ENCODE results near the gene PPP2R2B.
"Not testable (repeated sequence)": the region's sequence is repeated elsewhere in the genome, so short reads cannot be mapped to it uniquely, and the experiment has no call there.

The PPP2R2B gene

DNA sequence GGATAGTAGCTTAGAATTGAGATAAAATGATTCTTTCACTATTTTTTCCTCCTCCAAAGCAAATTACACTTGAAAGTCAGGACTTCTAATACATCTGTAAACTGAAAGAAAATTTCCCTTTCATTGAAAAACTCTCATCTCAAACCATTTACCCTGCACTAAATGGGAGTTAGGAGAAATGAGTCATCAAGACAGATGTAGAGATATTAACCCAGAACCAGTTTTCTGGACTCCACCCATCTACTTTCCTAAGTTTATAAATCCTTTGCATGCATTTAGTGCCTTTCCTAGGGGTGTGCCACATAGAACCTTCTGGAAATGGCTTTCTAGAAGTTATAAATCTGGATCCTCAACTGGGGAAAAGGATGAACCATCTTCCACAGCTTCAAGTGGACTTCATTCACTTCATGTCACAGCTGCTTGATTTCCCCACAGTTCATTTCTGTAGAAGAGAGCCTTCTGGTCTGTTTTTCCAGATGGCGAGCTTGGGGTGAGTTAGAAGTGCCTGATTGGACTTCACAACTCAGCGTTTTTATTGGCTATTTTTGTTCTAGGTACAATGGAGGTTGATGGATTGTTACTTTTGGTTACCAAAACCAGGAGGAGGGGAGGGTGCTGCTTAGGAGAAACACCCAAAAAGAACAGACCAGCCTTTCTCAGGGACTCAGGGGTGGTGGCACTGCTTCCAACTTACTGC, 290.1 kb downstream of the PPP2R2B start:
- H3K27me3 Mint-ChIP-seq = peaks cover 6% of the 10 kb centered on the region
- CTCF ChIA-PET = no interaction called here
- H3K4me3 Mint-ChIP-seq = no peak overlapping the region

DNA sequence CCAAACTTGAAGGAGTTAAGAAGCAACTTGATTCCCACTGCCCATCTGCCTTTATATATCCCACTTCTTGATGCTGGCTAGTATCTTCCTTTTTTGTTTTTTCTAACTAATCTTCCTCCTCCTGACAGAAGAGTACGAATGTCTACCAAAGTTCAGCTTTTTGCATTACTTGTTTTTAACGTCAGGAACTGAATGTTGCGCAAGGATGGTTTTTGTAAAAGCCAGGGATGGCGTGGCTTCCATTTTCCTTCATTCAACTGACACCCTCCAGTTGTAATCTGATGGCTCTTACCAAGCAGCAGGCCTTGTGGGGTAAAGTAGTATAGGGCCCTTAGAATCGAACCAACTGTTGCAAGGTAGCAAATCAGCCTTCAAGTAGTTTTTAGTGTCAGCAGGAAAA, 291.8 kb downstream of the PPP2R2B start:
- Mint-ChIP-seq H3K4me3 (no peak overlapping the region), H3K9me3 (no peaks in the 10 kb centered on the region), H3K27ac (no peak overlapping the region), H3K27me3 (peaks cover 7% of the 10 kb centered on the region), H3K36me3 (no peaks in the 10 kb centered on the region), H3K4me1 (no peaks in the 10 kb centered on the region)
- no peak for DNase-seq
- CTCF ChIA-PET = no interaction called here

More for the DNA sequence above, 290.1 kb downstream of the PPP2R2B start:
- H3K9me3 Mint-ChIP-seq = no peaks in the 10 kb centered on the region
- no peak overlapping the region for H3K27ac Mint-ChIP-seq
- no peak for DNase-seq
- no peaks in the 10 kb centered on the region for H3K4me1 Mint-ChIP-seq
- no peaks in the 10 kb centered on the region for H3K36me3 Mint-ChIP-seq

DNA sequence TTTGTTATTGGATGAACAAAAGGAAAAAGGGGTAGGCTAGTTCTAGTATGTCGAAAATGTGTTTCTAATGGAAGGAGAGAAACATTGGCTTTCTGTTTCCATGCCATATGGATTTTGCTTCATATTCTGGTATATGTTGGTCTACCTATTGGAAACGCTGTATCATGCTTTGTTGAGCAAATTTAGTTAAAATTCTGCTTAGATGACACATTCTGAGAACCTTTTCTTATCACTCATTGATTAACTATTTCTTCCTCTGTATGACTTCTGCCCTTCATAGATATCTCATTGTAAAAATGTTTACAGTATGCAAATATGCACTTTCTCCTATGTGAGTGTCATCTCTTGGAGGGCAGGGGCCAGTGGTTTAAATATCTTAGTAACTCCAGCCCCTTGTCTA, 293.8 kb downstream of the PPP2R2B start:
- no peak for DNase-seq
- no peak overlapping the region for H3K27ac Mint-ChIP-seq
- H3K9me3 Mint-ChIP-seq = no peaks in the 10 kb centered on the region
- CTCF ChIA-PET = no interaction called here
- H3K4me1 Mint-ChIP-seq = no peaks in the 10 kb centered on the region
- no peak overlapping the region for H3K4me3 Mint-ChIP-seq
- H3K36me3 Mint-ChIP-seq = no peaks in the 10 kb centered on the region
- H3K27me3 Mint-ChIP-seq = peaks cover 7% of the 10 kb centered on the region

DNA sequence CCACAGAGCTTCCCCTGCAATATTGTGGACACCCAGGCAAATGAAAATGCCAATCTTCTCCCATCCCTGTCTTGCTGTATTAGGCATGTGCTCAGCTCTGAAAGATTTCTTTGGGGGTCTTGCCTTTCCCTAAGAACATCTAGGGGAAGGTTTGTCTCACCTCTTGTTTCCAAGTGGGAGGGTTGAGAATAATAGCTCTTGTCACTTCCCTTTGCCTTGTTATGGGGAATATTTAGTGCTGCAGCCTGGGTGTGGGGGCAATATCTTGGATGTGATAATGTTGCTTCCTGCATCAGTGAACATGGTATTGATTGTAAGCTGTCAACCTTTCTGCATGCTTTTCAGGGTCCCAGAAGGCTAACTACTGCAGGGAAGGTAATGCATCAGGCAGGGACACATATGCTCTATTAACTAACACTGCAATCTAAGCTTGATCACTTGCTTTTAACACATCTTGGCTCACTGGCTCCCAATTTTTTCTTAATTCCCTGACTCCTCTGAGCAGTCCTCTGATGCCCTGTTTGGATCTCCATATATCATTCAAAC, 296.4 kb downstream of the PPP2R2B start:
- Mint-ChIP-seq H3K27ac (no peak overlapping the region), H3K4me3 (no peak overlapping the region), H3K4me1 (no peaks in the 10 kb centered on the region), H3K9me3 (no peaks in the 10 kb centered on the region), H3K36me3 (no peaks in the 10 kb centered on the region), H3K27me3 (peaks cover 7% of the 10 kb centered on the region)
- CTCF ChIA-PET = no interaction called here
- no peak for DNase-seq

DNA sequence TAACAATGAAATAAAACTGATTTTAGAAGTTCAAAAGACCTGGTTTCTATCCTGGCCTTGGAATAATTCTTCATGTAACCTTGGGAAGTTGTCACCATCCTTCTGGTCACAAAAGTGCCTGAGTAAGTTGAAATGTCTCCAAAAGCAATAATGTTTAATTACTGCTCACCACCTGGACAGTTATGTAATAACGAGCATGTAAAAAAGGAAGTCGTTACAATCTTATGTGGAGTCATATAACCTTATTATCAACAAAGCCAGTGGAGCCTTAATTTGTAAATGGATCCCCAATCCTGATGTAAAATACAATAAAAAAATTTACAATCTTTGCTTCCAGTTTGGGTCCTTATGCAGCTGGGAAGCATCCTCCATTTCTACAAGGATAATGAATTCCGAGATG, 298.3 kb downstream of the PPP2R2B start:
- no peaks in the 10 kb centered on the region for H3K4me1 Mint-ChIP-seq
- no peak for DNase-seq

DNA sequence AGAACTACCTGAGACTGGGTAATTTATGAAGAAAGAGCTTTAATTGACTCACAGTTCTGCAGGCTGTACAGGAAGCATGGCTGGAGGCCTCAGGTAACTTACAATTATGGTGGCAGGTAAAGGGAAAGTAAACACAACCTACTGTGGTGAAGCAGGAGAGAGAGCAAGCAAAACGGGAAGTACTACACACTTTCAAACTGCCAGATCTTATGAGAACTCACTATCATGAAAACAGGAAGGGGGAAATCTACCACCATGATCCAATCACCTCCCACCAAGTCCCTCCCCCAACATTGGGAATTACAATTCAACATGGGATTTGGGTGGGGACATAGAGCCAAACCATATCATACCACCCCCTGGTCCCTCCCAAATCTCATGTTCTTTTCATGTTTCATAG, 303.8 kb downstream of the PPP2R2B start:
- Mint-ChIP-seq H3K9me3 (peaks cover 6% of the 10 kb centered on the region), H3K27me3 (no peaks in the 10 kb centered on the region), H3K4me1 (no peaks in the 10 kb centered on the region), H3K27ac (no peak overlapping the region), H3K36me3 (no peaks in the 10 kb centered on the region), H3K4me3 (no peak overlapping the region)
- no peak for DNase-seq
- CTCF ChIA-PET = no interaction called here

More for the DNA sequence above, 298.3 kb downstream of the PPP2R2B start:
- Mint-ChIP-seq H3K36me3 (no peaks in the 10 kb centered on the region), H3K9me3 (no peaks in the 10 kb centered on the region), H3K27me3 (peaks cover 7% of the 10 kb centered on the region), H3K4me3 (no peak overlapping the region), H3K27ac (no peak overlapping the region)
- CTCF ChIA-PET = no interaction called here

DNA sequence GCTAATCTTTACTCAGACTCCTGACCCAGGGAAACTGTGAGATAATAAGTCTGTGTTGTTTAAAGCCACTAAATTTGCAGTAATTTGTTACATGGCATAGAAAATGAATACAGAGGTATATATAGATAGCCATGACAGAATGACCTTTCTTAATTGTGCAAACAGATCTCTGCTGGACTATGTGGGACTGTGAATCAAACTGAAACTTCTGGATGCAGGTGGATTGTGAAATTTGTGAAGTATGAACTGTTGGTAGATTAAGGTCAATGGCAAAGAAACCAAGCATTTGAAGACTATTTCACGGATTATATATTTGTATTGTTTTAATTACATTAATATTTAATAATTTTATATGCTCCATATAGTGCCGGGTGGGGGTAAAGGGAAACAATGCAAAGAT, 310.4 kb downstream of the PPP2R2B start:
- CTCF ChIA-PET = interaction anchor here (1.0 to 3.1 kb wide), 2 partner anchors 396 to 398 kb away, joined by 3 to 16 read pairs; no protein-coding TSS in a partner anchor

DNA sequence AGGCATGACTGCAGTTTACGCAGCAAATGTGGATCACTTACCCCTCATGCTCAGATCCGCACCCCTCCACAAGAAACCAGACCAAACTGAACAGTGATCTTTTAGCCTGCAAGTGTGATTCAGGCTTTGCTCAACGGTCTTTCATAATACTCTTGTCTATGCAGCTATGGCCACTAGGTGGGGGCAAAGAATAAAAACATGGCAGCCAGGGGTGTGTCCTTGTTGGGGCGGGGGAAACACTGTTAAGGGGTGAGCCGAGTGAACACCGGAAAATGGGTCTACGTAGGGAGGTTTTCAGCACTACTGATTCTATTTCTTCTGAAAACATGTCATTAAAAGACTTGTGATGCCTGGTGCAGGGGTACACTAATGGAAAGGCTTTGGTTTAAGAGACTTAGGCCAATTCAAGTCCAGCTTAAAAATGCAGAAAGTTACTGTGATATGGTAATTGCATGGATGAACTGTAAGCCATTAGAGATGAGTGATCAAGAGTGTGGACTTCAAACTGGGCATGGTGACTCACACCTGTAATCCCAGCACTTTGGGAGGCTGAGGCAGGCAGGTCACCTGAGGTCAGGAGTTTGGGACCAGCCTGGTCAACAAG, 312.7 kb downstream of the PPP2R2B start:
- H3K36me3 Mint-ChIP-seq = no peaks in the 10 kb centered on the region
- H3K27ac Mint-ChIP-seq = no peak overlapping the region
- CTCF ChIA-PET = interaction anchor here (0.7 to 3.1 kb wide), 8 partner anchors 189 to 1947 kb away, joined by 3 to 16 read pairs (median 4); no protein-coding TSS in a partner anchor
- no peaks in the 10 kb centered on the region for H3K9me3 Mint-ChIP-seq
- DNase-seq = peak; percentile 63
- no peaks in the 10 kb centered on the region for H3K4me1 Mint-ChIP-seq
- no peak overlapping the region for H3K4me3 Mint-ChIP-seq
- H3K27me3 Mint-ChIP-seq = peaks cover 5% of the 10 kb centered on the region

More for the DNA sequence above, 310.4 kb downstream of the PPP2R2B start:
- H3K4me3 Mint-ChIP-seq = no peak overlapping the region
- H3K36me3 Mint-ChIP-seq = no peaks in the 10 kb centered on the region
- DNase-seq = no peak
- no peak overlapping the region for H3K27ac Mint-ChIP-seq
- H3K9me3 Mint-ChIP-seq = no peaks in the 10 kb centered on the region
- no peaks in the 10 kb centered on the region for H3K4me1 Mint-ChIP-seq
- H3K27me3 Mint-ChIP-seq = peaks cover 5% of the 10 kb centered on the region

DNA sequence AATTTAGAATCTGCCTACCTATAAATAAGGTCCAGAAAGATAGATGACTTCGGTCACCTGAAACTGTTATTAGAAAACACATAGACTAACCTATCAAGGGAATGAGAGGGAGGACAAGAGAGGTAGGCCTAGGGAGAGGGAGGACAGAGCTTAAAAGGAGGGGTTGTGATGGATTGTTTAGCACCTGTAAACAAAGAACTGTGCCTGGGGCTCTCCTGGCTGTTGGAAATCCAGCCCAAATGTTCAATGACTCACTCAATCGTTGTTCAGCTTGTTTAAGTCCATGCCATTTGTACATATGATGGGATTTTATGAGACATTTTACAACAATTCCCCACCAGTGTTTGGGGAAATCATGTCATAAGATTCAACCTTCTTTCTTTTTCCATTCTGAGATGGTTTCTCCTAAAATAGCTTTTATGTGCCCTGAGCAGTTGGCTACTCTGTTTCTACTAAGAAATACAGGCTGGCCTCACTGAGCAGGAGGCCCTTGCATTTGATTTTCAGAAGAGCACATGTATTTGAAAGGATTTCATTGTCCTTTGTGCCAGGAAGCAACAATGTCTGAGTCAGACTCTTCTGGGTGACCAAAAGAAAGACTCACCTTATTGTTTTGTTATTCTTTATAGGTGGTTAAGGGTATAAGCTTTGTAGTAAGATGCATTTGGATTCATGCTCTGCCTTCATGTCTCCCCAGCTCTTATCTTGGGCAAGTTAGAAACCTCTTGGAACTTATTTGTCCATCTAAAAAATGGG, 314.4 kb downstream of the PPP2R2B start:
- H3K27me3 Mint-ChIP-seq = peaks cover 5% of the 10 kb centered on the region
- H3K36me3 Mint-ChIP-seq = no peaks in the 10 kb centered on the region
- no peaks in the 10 kb centered on the region for H3K9me3 Mint-ChIP-seq
- H3K4me1 Mint-ChIP-seq = no peaks in the 10 kb centered on the region
- no peak overlapping the region for H3K4me3 Mint-ChIP-seq
- no peak for DNase-seq
- no peak overlapping the region for H3K27ac Mint-ChIP-seq
- CTCF ChIA-PET = interaction anchor here (1.4 to 1.5 kb wide), 2 partner anchors 402 to 625 kb away, joined by 4 to 5 read pairs; no protein-coding TSS in a partner anchor

DNA sequence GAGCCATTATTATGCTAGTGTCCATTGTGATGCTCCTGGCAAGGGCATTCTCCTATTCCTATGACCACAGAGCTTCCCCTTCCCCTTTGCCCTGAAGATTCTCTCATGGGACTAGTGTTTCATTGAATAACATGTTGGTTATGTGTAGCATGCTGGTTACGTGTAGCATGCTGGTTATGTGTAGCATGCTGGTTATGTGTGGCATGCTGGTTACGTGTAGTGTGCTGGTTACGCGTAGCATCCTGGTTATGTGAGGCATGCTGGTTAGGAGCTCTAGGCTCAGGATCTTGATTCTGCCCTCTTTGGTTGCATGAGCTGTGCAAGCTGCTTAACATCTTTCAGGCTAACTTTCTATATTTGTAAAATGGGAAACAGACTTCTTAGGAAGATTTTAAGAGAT, 316.1 kb downstream of the PPP2R2B start:
- Mint-ChIP-seq H3K27ac (no peak overlapping the region), H3K36me3 (no peaks in the 10 kb centered on the region), H3K9me3 (no peaks in the 10 kb centered on the region), H3K27me3 (peaks cover 5% of the 10 kb centered on the region), H3K4me1 (no peaks in the 10 kb centered on the region), H3K4me3 (no peak overlapping the region)
- DNase-seq = no peak
- CTCF ChIA-PET = interaction anchor here (1.2 to 1.8 kb wide), 4 partner anchors 19 to 626 kb away, joined by 3 to 6 read pairs (median 4); no protein-coding TSS in a partner anchor

DNA sequence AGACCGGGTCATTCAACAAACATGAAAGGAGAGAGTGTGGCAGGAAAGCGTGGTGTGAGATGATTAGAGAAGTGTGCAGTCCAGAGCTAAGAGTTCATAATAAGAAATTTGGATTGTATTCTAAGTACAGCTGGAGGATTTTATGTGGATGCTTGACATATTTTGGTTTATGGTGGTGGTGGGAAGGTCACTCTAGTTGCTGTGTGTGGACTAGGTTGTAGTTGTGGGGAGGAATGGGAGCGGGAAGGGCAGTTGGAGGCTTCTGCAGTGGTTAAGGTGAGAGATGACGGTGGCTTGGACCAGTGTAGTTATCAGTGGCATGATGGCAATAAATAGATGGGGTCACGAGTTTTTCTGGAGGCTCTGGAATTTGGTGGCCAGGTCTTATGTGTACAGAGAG, 316.8 kb downstream of the PPP2R2B start:
- H3K9me3 Mint-ChIP-seq = no peaks in the 10 kb centered on the region
- no peaks in the 10 kb centered on the region for H3K36me3 Mint-ChIP-seq
- peaks cover 9% of the 10 kb centered on the region for H3K27me3 Mint-ChIP-seq
- H3K4me1 Mint-ChIP-seq = no peaks in the 10 kb centered on the region
- H3K27ac Mint-ChIP-seq = no peak overlapping the region
- CTCF ChIA-PET = interaction anchor here (1.2 to 1.8 kb wide), 2 partner anchors 30 to 627 kb away, joined by 3 to 6 read pairs; no protein-coding TSS in a partner anchor
- no peak for DNase-seq
- H3K4me3 Mint-ChIP-seq = no peak overlapping the region

DNA sequence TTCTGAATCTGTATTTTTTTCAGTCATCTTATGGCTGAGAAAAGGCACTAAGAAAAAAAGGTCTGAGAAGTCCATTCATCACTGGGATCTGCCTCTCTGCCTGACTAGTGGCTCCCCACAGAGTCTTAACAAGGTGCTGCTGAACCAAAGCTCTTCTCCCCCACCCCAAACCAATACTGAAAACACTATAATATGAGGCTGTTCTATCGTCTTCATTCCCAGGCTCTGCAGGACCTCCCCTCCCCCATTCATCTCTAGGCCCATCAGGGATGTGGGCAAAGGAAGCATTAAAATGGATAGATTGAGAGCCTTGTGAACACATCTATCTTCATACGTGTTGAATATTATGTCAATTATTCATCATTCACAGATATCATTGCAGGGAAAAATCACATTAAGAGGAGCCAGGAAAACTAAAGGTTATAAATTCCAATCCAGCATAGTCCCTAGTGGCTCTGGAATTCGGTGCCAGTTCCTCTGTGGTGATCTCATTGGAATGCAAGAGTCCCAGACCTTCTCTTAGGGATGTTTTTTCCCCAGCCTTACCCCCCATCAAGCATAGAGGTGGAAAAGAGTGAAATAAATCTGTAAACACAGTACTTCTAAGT, 318.2 kb downstream of the PPP2R2B start:
- Mint-ChIP-seq H3K9me3 (no peaks in the 10 kb centered on the region), H3K27me3 (peaks cover 7% of the 10 kb centered on the region), H3K27ac (no peak overlapping the region), H3K4me3 (no peak overlapping the region), H3K4me1 (no peaks in the 10 kb centered on the region), H3K36me3 (no peaks in the 10 kb centered on the region)
- CTCF ChIA-PET = no interaction called here
- no peak for DNase-seq

DNA sequence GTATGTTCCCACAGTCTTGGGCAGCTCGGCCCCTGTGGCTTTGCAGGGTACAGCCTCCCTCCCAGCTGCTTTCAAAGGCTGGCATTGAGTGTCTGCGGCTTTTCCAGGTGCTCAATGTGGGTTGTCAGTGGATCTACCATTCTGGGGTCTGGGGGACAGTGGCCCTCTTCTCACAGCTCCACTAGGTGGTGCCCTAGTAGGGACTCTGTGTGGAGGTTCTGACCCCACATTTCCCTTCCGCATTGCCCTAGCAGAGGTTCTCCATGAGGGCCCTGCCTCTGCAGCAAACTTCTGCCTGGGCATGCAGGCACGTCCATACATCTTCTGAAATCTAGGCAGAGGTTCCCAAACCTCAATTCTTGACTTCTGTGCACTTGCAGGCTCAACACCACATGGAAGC, 321.7 kb downstream of the PPP2R2B start:
- CTCF ChIA-PET, H3K36me3 Mint-ChIP-seq, H3K4me3 Mint-ChIP-seq, H3K4me1 Mint-ChIP-seq, H3K9me3 Mint-ChIP-seq, H3K27ac Mint-ChIP-seq, H3K27me3 Mint-ChIP-seq, DNase-seq: not testable (repeated sequence)

DNA sequence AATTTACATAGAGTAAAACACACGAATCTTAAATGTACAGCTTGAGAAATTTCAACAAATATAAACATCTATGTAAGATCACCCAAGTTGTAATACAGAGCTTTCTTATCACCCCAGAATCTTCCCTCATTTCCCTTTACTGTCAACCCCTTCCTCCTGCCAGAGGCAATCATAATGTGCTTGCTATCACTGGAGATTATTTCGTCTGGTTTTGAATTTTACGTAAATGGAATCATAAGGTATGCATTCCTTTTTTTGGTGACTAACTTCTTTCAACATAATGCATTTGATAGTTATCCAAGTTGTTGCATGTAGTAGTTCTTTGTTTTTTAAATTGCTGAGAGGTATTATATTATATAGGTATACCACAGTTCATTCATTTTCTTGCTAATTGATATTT, 325.1 kb downstream of the PPP2R2B start:
- CTCF ChIA-PET = interaction anchor here (1.1 kb wide), 1 partner anchor 11 kb away, joined by 3 read pairs; no protein-coding TSS in a partner anchor
- Mint-ChIP-seq H3K4me3 (no peak overlapping the region), H3K4me1 (no peaks in the 10 kb centered on the region), H3K27ac (no peak overlapping the region), H3K27me3 (peaks cover 19% of the 10 kb centered on the region), H3K9me3 (no peaks in the 10 kb centered on the region), H3K36me3 (no peaks in the 10 kb centered on the region)
- no peak for DNase-seq
